SK-N-SH treated with all-trans-retinoic acid at 6 μM for 48 hours (cell line): Measurements from ENCODE around the gene OBSL1.

Source experiments
- ARNTL ChIP-seq: fragments of 450-650 bp; formaldehyde crosslinking; IDR thresholded peaks from 2 replicates; pipeline ENCODE4 v1.5.0; 2020; ENCODE audit warnings: low read depth, mild to moderate bottlenecking, moderate library complexity, borderline replicate concordance
- GLIS3 ChIP-seq: fragments of 250-450 bp; sonication (Bioruptor Pico); IDR thresholded peaks from 2 replicates; pipeline ENCODE4 v1.5.0; 2020; ENCODE audit warnings: mild to moderate bottlenecking, moderate library complexity
- OSR1 ChIP-seq: fragments of 250-450 bp; sonication (Bioruptor Pico); IDR thresholded peaks from 2 replicates; pipeline ENCODE4 v1.8.0; 2022; ENCODE audit warnings: moderate library complexity, mild to moderate bottlenecking, inconsistent platforms
- PATZ1 ChIP-seq: fragments of 250-450 bp; sonication (Bioruptor Pico); IDR thresholded peaks from 2 replicates; pipeline ENCODE4 v1.8.0; 2020; ENCODE audit warnings: mild to moderate bottlenecking, moderate library complexity, borderline replicate concordance
- RARB ChIP-seq: fragments of 250-450 bp; sonication (Bioruptor Pico); IDR thresholded peaks from 2 replicates; pipeline ENCODE4 v1.8.0; 2021; ENCODE audit warnings: mild to moderate bottlenecking, moderate library complexity
- ZC3H10 ChIP-seq: fragments of 250-450 bp; sonication (Bioruptor Pico); IDR thresholded peaks from 2 replicates; pipeline ENCODE4 v1.5.1; 2021; ENCODE audit warnings: mild to moderate bottlenecking, moderate library complexity
- ZNF565 ChIP-seq: fragments of 450-650 bp; formaldehyde crosslinking; conservative IDR thresholded peaks from 2 replicates; pipeline ENCODE4 v1.5.0; 2020; ENCODE audit warnings: low read depth, mild to moderate bottlenecking, moderate library complexity
- TF ChIP-seq, protein P1 (sequence below): fragments of 250-450 bp; sonication (Bioruptor Pico); IDR thresholded peaks from 2 replicates; pipeline ENCODE4 v1.5.0; 2020; ENCODE audit warnings: mild to moderate bottlenecking, moderate library complexity

GRCh38 chr2:219549619-219550018, 21.7 kb downstream of the OBSL1 start:
- TF ChIP-seq ZC3H10 (CRISPR knock-in tag) (no peak), GLIS3 (no peak), ZNF565 (no peak), RARB (no peak), ARNTL (no peak), PATZ1 (CRISPR knock-in tag) (no peak), OSR1 (no peak)
- TF ChIP-seq, protein P1, sequence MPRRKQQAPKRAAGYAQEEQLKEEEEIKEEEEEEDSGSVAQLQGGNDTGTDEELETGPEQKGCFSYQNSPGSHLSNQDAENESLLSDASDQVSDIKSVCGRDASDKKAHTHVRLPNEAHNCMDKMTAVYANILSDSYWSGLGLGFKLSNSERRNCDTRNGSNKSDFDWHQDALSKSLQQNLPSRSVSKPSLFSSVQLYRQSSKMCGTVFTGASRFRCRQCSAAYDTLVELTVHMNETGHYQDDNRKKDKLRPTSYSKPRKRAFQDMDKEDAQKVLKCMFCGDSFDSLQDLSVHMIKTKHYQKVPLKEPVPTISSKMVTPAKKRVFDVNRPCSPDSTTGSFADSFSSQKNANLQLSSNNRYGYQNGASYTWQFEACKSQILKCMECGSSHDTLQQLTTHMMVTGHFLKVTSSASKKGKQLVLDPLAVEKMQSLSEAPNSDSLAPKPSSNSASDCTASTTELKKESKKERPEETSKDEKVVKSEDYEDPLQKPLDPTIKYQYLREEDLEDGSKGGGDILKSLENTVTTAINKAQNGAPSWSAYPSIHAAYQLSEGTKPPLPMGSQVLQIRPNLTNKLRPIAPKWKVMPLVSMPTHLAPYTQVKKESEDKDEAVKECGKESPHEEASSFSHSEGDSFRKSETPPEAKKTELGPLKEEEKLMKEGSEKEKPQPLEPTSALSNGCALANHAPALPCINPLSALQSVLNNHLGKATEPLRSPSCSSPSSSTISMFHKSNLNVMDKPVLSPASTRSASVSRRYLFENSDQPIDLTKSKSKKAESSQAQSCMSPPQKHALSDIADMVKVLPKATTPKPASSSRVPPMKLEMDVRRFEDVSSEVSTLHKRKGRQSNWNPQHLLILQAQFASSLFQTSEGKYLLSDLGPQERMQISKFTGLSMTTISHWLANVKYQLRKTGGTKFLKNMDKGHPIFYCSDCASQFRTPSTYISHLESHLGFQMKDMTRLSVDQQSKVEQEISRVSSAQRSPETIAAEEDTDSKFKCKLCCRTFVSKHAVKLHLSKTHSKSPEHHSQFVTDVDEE (CRISPR knock-in tag): no peak
